ENCODE data around the gene OPN4.

- TF ChIP-seq CTCF (conservative IDR thresholded peaks at IDR 0.05; ENCODE audit: low read depth, low read length): no peak
- no peak for TF ChIP-seq EZH2 (IDR thresholded peaks at IDR 0.05; ENCODE audit: low read length, unreplicated experiment)
Measured at GRCh38 chr10:86649471-86650150, 4.7 kb upstream of the OPN4 start.

All from PC-3 (cell line).